HEK293T (cell line): ENCODE data around the gene NPFF.

Source experiments
- CTCF ChIA-PET: fragments of 350-600 bp; formaldehyde crosslinking; extraction: SDS; loops from one replicate; lab custom pipeline; 2021; ENCODE audit warnings: antibody characterized with exemption, inconsistent platforms; lab: Yijun Ruan, JAX
- POLR2A ChIA-PET: fragments of 350-600 bp; formaldehyde crosslinking; extraction: SDS; loops from one replicate; lab custom pipeline; 2020; ENCODE audit warnings: antibody characterized with exemption, inconsistent platforms; lab: Yijun Ruan, JAX
- DNase-seq: peaks from one replicate; pipeline ENCODE4 v3.0.0; 2012; ENCODE audit warnings: mixed read lengths; ENCODE audit errors: extremely low spot score
- ARNT ChIP-seq: fragments of 450-650 bp; IDR thresholded peaks from 2 replicates; pipeline ENCODE4 v1.6.1; 2017; ENCODE audit warnings: mild to moderate bottlenecking
- BHLHE40 ChIP-seq: fragments of 450-650 bp; IDR thresholded peaks from 2 replicates; pipeline ENCODE4 v1.6.1; 2016; ENCODE audit warnings: mild to moderate bottlenecking, moderate library complexity, borderline replicate concordance
- CTBP1 ChIP-seq: fragments of 450-650 bp; IDR thresholded peaks from 2 replicates; pipeline ENCODE4 v1.6.1; 2016; ENCODE audit warnings: borderline replicate concordance
- ELF4 ChIP-seq: fragments of 450-650 bp; IDR thresholded peaks from 2 replicates; pipeline ENCODE4 v1.6.1; 2017; ENCODE audit warnings: antibody characterized with exemption
- FOXA1 ChIP-seq: fragments of 450-650 bp; IDR thresholded peaks from 2 replicates; pipeline ENCODE4 v1.6.1; 2016; ENCODE audit warnings: mild to moderate bottlenecking
- FOXK2 ChIP-seq: fragments of 450-650 bp; IDR thresholded peaks from 2 replicates; pipeline ENCODE4 v1.6.1; 2016; ENCODE audit warnings: mild to moderate bottlenecking
- FOXM1 ChIP-seq: fragments of 450-650 bp; IDR thresholded peaks from 2 replicates; pipeline ENCODE4 v1.6.1; 2017; ENCODE audit warnings: mild to moderate bottlenecking, borderline replicate concordance
- HDGF ChIP-seq: fragments of 450-650 bp; IDR thresholded peaks from 2 replicates; pipeline ENCODE4 v1.6.1; 2017; ENCODE audit warnings: antibody characterized with exemption, borderline replicate concordance
- L3MBTL2 ChIP-seq: fragments of 450-650 bp; conservative IDR thresholded peaks from 2 replicates; pipeline ENCODE4 v1.6.1; 2016; ENCODE audit warnings: mild to moderate bottlenecking
- LEF1 ChIP-seq: fragments of 450-650 bp; IDR thresholded peaks from 2 replicates; pipeline ENCODE4 v1.6.1; 2017; ENCODE audit warnings: mild to moderate bottlenecking, borderline replicate concordance
- NFRKB ChIP-seq: fragments of 450-650 bp; IDR thresholded peaks from 2 replicates; pipeline ENCODE4 v1.6.1; 2016; ENCODE audit warnings: mild to moderate bottlenecking, moderate library complexity
- SP1 ChIP-seq: fragments of 450-650 bp; IDR thresholded peaks from 2 replicates; pipeline ENCODE4 v1.6.1; 2017
- SUZ12 ChIP-seq: fragments of 450-650 bp; IDR thresholded peaks from 2 replicates; pipeline ENCODE4 v1.6.1; 2016; ENCODE audit warnings: mild to moderate bottlenecking
- TARDBP ChIP-seq: fragments of 450-650 bp; IDR thresholded peaks from 2 replicates; pipeline ENCODE4 v1.6.1; 2016
- ZNF384 ChIP-seq: fragments of 450-650 bp; IDR thresholded peaks from 2 replicates; pipeline ENCODE4 v1.6.1; 2016
- TF ChIP-seq, protein P1 (sequence below): fragments of 450-650 bp; IDR thresholded peaks from 2 replicates; pipeline ENCODE4 v1.6.1; 2016

NPFF gene

DNA sequence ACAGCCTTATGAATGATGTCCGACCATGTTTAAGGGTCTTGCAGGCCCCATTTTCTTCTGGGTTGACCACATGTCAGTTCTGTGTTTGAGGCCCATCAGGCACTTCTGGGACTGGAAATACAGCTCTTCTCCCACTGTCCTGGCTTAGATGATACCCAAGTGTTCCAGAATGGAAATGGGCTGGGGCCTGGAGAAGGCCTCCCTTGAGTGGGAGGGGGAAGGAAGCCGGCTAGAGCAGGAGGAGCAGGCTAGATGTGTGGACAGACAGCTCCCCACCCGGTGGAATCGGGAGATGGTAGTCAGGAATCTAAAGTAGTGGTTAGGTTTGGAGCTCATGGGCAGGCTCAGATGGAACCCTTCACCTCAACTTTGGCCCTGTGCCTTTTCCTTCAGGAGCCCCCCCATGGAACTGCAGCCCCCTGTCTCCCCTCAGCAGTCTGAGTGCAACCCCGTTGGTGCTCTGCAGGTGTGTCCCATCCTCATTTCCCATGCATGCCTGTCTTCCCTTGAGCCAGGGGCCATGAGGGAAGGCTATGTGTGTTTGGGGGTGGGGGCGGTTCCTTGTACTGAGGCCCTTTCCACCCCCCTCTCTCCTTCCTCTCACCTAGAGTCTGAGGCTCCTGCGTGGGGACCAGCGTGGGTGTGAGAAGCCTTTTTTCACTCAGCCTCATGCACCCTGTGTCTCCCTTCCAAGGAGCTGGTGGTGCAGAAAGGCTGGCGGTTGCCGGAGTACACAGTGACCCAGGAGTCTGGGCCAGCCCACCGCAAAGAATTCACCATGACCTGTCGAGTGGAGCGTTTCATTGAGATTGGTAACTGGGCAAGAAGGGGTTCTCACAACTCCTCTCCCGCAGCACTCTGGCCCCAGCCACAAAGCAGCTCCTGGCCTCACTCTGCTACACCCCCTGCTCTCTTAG lies 3.0 kb downstream of the NPFF start:
- ChIA-PET CTCF (interaction anchor here (0.9 kb wide), 1 partner anchor 152 kb away, joined by 3 read pairs; no protein-coding TSS in a partner anchor), POLR2A (interaction anchor here (1.0 to 1.1 kb wide), 2 partner anchors 123 to 169 kb away, joined by 3 read pairs; partner anchors contain the start of gene SP7)
- no peak for DNase-seq
- no peak for TF ChIP-seq FOXK2
- TF ChIP-seq BHLHE40, result no peak
- no peak for TF ChIP-seq CTBP1
- TF ChIP-seq FOXM1, result no peak
- TF ChIP-seq ZNF384, result no peak
- no peak for TF ChIP-seq SP1
- TF ChIP-seq FOXA1, result no peak
- TF ChIP-seq, protein P1, sequence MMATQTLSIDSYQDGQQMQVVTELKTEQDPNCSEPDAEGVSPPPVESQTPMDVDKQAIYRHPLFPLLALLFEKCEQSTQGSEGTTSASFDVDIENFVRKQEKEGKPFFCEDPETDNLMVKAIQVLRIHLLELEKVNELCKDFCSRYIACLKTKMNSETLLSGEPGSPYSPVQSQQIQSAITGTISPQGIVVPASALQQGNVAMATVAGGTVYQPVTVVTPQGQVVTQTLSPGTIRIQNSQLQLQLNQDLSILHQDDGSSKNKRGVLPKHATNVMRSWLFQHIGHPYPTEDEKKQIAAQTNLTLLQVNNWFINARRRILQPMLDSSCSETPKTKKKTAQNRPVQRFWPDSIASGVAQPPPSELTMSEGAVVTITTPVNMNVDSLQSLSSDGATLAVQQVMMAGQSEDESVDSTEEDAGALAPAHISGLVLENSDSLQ, result no peak
- TF ChIP-seq ELF4, result no peak
- no peak for TF ChIP-seq L3MBTL2
- TF ChIP-seq HDGF, result no peak
- TF ChIP-seq ARNT, result no peak
- no peak for TF ChIP-seq NFRKB
- no peak for TF ChIP-seq SUZ12
- TF ChIP-seq TARDBP, result no peak
- TF ChIP-seq LEF1, result no peak

DNA sequence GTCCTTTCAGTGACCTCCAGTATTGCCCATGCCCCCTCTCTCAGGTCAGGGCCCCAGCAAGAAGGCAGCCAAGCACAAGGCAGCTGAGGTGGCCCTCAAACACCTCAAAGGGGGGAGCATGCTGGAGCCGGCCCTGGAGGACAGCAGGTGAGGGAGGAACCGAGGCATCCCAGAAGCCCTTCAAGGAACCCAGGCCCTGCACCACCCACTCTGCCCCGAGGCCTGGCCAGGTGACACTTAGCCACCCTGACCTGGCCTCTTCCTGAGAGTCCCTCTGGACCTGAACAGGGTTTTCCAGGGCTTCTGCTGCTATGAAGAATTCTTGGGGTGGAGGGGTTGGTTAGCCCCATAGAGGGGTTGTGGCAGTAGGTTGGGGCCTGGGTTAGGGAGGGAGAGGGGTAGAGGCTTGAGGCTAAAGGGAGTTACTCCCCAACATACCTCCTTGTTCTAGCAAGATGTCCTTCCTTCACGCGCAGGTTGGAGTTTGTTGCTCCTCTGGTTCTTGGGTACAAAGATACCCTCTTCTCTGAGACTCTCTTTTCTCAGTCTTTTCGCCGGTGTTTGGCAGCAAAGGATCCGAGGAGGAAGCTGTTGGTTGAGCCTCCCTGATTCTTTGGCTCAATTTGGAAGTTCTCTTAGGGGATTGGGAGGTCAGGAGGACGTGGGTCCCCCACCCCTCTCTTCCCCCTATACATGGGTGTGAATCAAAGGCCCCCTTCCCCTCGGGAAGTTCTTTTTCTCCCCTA lies 4.1 kb downstream of the NPFF start:
- TF ChIP-seq ARNT, result no peak
- TF ChIP-seq FOXA1, result no peak
- no peak for TF ChIP-seq ELF4
- no peak for TF ChIP-seq CTBP1
- no peak for TF ChIP-seq FOXK2
- TF ChIP-seq BHLHE40, result no peak
- no peak for TF ChIP-seq LEF1
- no peak for TF ChIP-seq L3MBTL2
- TF ChIP-seq FOXM1, result no peak
- TF ChIP-seq SP1, result no peak
- no peak for TF ChIP-seq TARDBP
- TF ChIP-seq, protein P1, result no peak
- TF ChIP-seq HDGF, result no peak
- TF ChIP-seq ZNF384, result no peak
- TF ChIP-seq SUZ12, result no peak
- no peak for TF ChIP-seq NFRKB
- no peak for DNase-seq
- ChIA-PET POLR2A (interaction anchor here (1.0 to 5.8 kb wide), 2 partner anchors 168 to 181 kb away, joined by 3 to 81 read pairs; partner anchors contain the start of genes AAAS and SP7), CTCF (no interaction called here)

DNA sequence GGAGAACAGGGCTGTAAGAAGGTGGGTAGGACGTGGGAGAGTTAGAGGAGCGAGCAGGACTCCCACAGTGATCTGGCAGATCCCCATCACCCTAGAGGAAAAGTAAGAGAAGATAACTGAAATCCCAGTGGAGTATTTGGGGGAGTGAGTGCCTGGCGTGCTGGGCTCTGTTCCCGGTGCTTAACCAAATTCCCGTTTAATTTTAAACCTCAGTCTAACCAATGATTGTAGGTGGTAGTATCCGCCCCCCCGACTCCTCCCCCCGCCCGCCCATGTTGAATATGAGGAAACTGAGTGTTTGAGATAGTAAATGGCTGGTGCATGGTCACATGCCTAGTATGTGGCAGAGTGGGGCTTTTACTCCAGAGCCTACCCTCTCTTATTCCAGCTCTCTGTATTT lies 5.0 kb downstream of the NPFF start:
- ChIA-PET CTCF (interaction anchor here (0.6 kb wide), 1 partner anchor 44 kb away, joined by 4 read pairs; no protein-coding TSS in a partner anchor), POLR2A (interaction anchor here (1.9 to 5.8 kb wide), 4 partner anchors 11 to 180 kb away, joined by 10 to 81 read pairs (median 19); partner anchors contain the start of gene AAAS)
- DNase-seq, result no peak
- no peak for TF ChIP-seq BHLHE40
- no peak for TF ChIP-seq FOXM1
- no peak for TF ChIP-seq LEF1
- no peak for TF ChIP-seq ELF4
- TF ChIP-seq L3MBTL2, result no peak
- no peak for TF ChIP-seq ZNF384
- TF ChIP-seq SUZ12, result no peak
- TF ChIP-seq TARDBP, result no peak

DNA sequence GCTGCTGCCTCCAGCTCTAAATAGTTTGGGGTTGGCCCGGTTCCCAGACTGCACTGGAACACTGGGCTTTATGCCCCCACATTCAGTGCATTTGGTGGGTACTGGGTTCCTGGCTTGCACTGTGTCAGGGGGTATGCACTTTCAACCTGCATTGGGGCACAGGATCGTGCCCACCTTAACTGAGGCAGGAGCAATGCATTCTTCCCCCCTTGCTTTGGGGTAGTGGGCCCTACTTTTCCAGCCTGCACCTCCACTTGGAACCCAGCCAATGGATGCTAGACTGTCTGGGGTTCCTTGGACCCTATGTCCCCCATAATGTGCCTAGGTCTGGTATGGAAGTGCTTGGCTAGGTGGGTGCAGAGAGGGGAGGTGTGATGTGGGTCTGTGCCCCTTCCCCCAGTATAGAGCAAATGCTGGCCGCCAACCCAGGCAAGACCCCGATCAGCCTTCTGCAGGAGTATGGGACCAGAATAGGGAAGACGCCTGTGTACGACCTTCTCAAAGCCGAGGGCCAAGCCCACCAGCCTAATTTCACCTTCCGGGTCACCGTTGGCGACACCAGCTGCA lies 5.6 kb downstream of the NPFF start:
- DNase-seq, result no peak
- CTCF ChIA-PET, result interaction anchor here (0.6 to 1.3 kb wide), 7 partner anchors 19 to 615 kb away, joined by 3 to 5 read pairs (median 4); partner anchors contain the start of gene AAAS
- TF ChIP-seq SUZ12 (no peak), ARNT (no peak), FOXA1 (no peak)
- POLR2A ChIA-PET, result interaction anchor here (0.9 to 5.8 kb wide), 43 partner anchors 9 to 855 kb away, joined by 3 to 81 read pairs (median 6); partner anchors contain the start of genes AAAS, ATP5MC2, ESPL1 and MYG1

DNA sequence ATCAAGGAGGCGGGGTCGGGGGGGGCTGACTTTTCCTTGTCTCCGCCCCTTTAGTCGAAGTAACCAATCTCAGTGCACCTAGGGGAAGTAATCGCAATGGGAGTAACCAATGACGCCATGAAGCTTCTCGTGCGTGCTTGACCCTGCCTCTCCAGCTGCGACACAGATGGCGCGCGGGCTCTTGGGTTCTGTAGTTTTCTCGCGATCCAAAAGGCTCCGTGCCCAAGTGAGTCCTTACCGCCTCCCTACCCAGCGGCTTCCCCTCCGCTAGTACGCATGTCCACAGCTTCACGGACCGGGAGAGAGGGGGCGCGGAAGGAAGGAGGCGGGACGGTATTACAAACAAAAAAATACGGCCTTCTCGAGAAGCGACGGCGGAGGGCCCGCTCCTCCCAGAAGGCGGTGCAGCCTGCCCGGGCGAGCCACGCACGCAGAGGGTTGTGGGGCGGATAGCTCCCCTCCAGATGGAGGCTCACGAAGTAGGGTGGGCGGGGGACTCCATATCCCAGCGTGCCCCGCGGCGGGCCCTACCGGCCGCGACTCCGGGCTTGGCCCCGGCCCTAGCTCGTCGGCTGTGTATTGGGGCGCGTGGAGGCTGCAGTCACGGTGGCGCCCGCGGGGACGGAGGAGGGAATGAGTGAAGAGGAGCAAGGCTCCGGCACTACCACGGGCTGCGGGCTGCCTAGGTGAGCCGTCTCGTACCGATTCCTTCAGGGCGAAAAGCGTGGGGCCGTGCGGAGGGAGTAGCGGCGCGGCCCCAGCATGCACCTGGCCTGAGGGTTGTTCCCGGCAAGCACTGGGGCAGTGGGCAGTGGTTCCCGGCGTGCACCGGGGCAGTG lies 6.3 kb downstream of the NPFF start, which contains the start of gene TARBP2:
TSS of gene TARBP2 (plus strand) at position 508 of the 839 bp plus-strand sequence. CDS start at position 634, 126 bp downstream.
- ChIA-PET CTCF (interaction anchor here (0.5 to 1.3 kb wide), 9 partner anchors 18 to 615 kb away, joined by 3 to 6 read pairs (median 4); partner anchors contain the start of gene AAAS), POLR2A (interaction anchor here (0.6 to 5.8 kb wide), 55 partner anchors 9 to 855 kb away, joined by 3 to 81 read pairs (median 5); partner anchors contain the start of genes AAAS, ATP5MC2, ESPL1 and MYG1)
- TF ChIP-seq L3MBTL2 (peak; percentile 93), SUZ12 (no peak; the same call in 1 of the 2 replicates), HDGF (peak; percentile 94), NFRKB (no peak)
- DNase-seq, result peak; percentile 92
